Midbrain (tissue), 1 donor: Measurements from ENCODE around the gene PRR12.

Experiments
- DNase-seq: peaks from one replicate; lab custom pipeline; 2025; lab: John Stamatoyannopoulos, UW

PRR12 gene, protein sequence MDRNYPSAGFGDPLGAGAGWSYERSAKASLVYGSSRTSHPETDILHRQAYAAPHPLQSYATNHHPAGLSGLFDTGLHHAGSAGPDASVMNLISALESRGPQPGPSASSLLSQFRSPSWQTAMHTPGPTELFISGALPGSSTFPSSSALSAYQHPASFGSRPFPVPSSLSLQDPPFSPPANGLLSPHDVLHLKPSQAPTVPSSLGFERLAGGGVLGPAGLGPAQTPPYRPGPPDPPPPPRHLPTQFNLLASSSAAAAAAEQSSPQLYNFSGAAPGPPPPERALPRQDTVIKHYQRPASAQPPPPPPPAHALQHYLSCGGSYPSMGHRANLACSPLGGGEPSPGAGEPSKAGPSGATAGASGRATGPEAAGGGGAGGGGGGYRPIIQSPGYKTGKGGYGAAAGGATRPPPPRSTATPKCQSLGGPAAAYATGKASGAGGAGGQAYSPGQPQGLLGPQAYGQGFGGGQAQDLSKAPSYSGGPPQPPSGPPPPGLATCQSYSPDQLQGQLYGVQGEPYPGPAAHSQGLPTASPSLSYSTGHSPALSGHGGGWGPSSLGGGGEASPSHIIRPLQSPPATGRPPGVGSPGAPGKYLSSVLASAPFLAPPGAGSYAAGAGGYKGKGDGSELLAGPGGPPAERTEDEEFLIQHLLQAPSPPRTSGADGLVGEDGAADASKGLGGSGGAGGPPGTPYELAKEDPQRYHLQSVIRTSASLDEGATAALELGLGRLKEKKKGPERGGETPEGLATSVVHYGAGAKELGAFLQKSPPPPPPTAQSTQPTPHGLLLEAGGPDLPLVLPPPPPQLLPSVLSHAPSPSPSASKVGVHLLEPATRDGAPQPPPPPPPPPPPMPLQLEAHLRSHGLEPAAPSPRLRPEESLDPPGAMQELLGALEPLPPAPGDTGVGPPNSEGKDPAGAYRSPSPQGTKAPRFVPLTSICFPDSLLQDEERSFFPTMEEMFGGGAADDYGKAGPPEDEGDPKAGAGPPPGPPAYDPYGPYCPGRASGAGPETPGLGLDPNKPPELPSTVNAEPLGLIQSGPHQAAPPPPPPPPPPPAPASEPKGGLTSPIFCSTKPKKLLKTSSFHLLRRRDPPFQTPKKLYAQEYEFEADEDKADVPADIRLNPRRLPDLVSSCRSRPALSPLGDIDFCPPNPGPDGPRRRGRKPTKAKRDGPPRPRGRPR (N-terminal part only)

DNA sequence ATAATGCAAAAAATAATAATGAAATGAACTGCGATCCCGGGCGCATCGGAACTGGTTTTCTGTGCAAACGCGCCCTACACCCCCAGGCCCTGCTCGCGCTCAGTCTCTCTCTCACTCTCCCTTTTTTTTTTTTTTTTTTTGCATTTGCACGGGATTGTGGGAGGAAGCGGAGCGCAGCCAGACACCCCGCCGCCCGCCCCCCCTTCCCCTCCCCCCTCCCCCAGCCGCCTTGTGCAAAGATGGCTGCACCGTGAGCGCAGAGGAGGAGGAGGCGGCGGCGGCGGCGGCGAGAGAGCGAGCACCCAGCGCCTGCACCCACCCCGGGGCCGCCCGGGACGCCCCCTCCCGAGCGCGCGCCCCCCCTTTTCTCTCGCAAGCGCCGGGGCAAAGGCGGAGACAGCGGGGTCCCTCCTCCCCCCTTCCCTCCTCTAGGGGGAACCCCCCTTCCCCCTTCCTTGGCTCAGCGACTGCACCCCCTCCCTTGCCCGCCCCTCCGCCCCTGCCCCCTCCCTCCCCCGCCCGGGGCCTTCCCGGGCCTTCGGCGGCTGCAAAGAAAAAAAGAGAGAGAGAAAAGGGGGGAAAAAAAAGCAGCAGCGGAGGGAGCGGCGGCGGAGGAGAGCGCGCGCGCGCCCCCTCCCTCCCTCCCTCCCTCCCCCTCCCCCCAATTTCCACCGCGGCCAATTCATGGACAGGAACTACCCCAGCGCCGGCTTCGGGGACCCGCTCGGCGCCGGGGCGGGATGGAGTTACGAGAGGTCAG lies at the start of gene PRR12:
Gene PRR12, plus strand, starts transcription at position 212 of the 760 bp plus-strand sequence. Its CDS starts 473 bp downstream, at position 685.
- DNase-seq, result peak; percentile 75

GRCh38 chr19:49541914-49542313 lies 49.1 kb upstream of the PRR12 start:
- no peak for DNase-seq

DNA sequence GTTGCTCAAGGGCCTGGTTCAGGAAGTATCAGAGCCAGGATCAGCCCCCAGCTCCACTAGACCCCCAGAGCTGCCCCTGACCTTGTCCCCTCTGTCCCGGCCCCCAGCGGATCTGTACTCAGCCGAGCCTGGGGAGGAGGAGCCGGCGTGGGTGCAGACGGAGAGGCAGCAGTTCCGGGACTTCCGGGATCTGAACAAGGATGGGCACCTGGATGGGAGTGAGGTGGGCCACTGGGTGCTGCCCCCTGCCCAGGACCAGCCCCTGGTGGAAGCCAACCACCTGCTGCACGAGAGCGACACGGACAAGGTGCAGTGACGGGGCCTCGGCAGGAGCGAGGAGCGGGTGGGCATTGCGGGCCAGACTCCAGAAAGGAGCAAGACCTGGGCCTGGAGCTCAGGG lies 48.5 kb upstream of the PRR12 start:
- DNase-seq, result no peak

DNA sequence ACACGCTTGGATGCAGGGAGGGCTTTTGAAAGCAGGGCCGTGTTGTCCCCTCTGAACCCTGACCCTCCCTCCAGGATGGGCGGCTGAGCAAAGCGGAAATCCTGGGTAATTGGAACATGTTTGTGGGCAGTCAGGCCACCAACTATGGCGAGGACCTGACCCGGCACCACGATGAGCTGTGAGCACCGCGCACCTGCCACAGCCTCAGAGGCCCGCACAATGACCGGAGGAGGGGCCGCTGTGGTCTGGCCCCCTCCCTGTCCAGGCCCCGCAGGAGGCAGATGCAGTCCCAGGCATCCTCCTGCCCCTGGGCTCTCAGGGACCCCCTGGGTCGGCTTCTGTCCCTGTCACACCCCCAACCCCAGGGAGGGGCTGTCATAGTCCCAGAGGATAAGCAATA lies 48.0 kb upstream of the PRR12 start:
- DNase-seq, result no peak

GRCh38 chr19:49544154-49544553 lies 46.8 kb upstream of the PRR12 start:
- no peak for DNase-seq

GRCh38 chr19:49546825-49547565 lies 44.0 kb upstream of the PRR12 start:
- peak; percentile 89 for DNase-seq

GRCh38 chr19:49549045-49549444 lies 41.9 kb upstream of the PRR12 start:
- DNase-seq, result no peak

DNA sequence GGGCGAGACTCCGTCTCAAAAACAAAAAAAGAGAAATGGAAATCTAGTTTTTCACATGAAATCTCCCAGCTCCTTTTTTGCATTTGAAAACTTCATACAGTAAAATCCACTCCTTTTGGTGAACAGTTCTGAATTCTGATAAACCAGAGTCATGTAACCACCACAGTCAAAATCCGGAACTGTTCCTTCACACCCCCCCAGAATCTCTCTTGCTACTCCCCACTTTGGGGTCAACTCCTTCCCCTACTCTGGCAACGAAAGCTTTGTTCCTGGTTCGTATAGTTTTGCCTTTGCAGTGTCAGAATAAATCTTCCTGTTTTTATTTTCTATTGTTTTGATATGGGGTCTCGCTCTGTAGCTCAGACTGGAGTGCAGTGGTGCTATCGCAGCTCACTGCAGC lies 39.5 kb upstream of the PRR12 start:
- DNase-seq, result no peak

- no peak for DNase-seq
These were observed 38.2 kb upstream of the PRR12 start for GRCh38 chr19:49552749-49553148.

DNA sequence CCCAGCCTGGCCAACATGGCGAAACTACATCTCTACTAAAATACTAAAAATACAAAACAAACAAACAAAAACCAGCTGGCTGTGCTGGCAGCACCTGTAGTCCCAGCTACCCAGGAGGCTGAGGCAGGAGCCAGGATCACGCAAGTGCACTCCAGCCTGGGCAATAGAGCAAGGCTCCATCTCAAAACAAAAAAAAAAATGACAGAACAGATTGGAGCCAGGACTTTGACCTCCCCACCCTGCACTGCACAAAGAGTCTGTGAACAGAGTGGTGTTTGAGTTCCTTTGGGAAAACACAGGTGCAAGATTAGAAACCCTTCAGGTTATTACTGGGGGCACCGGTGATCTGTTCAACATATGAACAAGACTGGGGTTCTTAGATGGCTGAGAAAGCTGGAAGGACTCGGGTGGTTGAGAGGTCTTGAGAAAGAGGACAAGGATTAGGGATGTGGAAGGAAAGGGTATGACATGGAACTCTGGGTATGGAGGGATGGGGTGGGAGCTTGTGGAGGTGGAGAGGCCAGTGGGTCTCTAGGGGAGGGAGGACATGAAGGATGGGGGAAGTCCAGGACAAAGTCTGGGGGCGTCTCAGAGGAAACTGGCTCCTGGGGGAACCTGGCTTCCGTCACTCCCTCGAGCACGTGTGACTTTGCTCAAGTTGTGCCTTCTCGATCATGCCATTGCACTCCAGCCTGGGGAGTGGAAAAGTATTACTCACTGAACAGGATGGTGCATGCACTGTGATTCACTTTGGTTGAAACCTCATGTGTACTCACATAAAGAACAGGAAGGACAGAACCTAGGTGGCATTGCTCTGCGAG lies 37.3 kb upstream of the PRR12 start:
- no peak for DNase-seq

DNA sequence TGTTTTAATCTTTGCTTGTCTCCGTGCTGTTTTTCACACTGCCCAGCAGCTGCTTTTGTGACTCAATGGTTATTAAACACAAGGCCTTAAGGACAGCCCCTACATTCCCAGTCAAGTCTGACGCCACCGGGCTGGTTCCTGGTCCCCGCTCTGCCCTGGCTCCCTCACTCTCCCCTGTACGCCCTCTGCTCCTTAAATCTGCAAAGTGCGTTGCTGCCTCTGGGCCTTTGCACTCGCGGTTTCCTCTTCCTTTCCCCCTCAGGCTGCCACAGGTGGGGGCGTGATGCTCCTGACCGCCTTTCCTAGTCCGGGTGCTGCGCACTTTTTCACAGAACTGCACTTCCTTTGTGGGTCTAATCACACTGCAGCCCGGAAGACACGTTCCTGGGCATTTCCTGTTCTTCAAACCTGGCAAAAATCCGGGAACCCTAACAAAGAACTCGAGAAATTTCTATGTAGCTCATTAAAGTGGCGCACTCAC lies 36.2 kb upstream of the PRR12 start:
- no peak for DNase-seq

GRCh38 chr19:49555600-49556411 lies 35.2 kb upstream of the PRR12 start:
- no peak for DNase-seq

GRCh38 chr19:49556412-49557398 lies 34.3 kb upstream of the PRR12 start:
- DNase-seq, result no peak

- DNase-seq, result no peak
These were observed 33.2 kb upstream of the PRR12 start for GRCh38 chr19:49557641-49558325.

DNA sequence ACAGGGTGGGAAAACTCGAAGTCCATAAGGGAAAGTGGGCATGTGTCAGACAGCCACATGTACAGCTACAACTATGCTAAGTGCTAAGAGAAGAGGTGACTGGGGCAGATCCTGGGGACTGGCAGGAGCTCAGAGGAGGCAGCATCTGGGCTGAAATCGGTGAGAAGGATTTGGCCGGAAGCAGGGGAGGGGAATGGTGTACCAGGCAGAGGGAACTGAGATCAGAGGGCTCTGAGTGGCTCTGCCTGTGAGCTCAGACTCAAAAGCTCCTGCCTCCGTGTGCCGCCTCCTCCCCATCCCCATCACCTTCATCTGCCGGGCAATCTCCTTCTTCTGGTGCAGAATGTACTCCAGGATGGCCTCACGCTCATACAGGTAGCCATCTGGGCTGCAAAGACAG lies 32.4 kb upstream of the PRR12 start:
- no peak for DNase-seq

DNA sequence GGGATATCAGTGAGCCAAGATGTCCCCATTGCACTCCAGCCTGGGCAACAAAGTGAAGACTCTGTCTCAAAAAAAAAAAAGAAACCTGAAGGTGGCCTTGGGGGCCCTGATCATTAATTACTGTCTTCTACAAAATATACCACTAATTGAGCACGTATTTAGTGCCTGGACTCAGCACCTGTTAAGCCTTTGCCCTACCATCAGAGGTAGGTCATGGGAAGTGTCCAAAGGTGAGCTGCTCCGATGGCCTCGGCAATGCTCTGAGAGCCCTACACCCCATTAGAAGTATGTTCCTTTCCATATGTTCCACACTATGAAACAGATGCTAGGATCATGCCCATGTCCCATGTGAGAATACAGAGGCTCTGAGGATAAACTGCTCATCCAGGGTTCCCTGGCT lies 31.5 kb upstream of the PRR12 start:
- DNase-seq, result no peak

DNA sequence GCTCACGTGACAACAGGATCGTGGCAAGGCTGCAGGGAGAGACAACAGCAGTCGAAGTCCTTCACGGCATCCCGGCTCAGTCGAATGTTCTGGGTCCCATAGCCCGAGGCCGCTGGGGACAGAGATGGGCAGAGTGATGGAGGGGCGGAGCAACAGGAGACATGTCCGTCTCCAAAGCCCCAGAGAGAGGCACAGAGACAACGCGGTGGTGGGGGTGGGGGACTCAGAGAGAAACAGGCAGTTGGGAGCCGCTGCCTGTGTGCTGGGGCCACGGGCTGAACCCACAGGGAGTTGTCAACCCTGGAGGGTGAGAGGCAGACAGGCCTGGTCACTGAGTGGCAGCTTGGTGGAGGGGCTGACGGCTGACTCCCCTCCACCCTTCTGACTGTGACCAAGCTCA lies 31.1 kb upstream of the PRR12 start:
- no peak for DNase-seq
